Nephron (organoid): ENCODE data around the gene GPR3.

Experiments
- H3K27ac Mint-ChIP-seq, 3 experiments: 2 replicates each; pipeline ENCODE4 v1.8.0; 2020; ENCODE audit warnings: mixed read lengths in 3 of 3, mild to moderate bottlenecking in 2 of 3, moderate library complexity in 1 of 3
- H3K27me3 Mint-ChIP-seq: 2 replicates; pipeline ENCODE4 v1.8.0; 2021; ENCODE audit warnings: low read depth, mild to moderate bottlenecking, moderate library complexity, mixed read lengths
- H3K36me3 Mint-ChIP-seq: 2 replicates; pipeline ENCODE4 v1.8.0; 2020; ENCODE audit warnings: low read depth, mixed read lengths
- H3K4me1 Mint-ChIP-seq: 2 replicates; pipeline ENCODE4 v1.8.0; 2020; ENCODE audit warnings: mixed read lengths
- H3K4me3 Mint-ChIP-seq, 3 experiments: 2 replicates each; pipeline ENCODE4 v1.8.0; 2020; ENCODE audit warnings: mild to moderate bottlenecking in 3 of 3, mixed read lengths in 3 of 3, moderate library complexity in 2 of 3
- H3K9me3 Mint-ChIP-seq: 2 replicates; pipeline ENCODE4 v1.8.0; 2020; ENCODE audit warnings: mixed read lengths
- TF ChIP-seq, protein P1 (sequence below), 3 experiments: fragments of 200-600 bp; sonication (generic); IDR thresholded peaks; one replicate each; pipeline ENCODE4 v1.5.0; 2021; ENCODE audit warnings: antibody characterized with exemption in 3 of 3; ENCODE audit not compliant: unreplicated experiment in 3 of 3

Gene GPR3, protein sequence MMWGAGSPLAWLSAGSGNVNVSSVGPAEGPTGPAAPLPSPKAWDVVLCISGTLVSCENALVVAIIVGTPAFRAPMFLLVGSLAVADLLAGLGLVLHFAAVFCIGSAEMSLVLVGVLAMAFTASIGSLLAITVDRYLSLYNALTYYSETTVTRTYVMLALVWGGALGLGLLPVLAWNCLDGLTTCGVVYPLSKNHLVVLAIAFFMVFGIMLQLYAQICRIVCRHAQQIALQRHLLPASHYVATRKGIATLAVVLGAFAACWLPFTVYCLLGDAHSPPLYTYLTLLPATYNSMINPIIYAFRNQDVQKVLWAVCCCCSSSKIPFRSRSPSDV

GRCh38 chr1:27392096-27392777 is at the start of gene GPR3:
Gene GPR3, plus strand, starts transcription at chr1:27392622. Its CDS starts 1,177 bp downstream, at chr1:27393799.
- Mint-ChIP-seq H3K36me3 (no peaks in the 10 kb centered on the region), H3K4me3 (peak within 1 kb of the TSS; percentile 82 to 83 (median 82)), H3K27ac (peak within 1 kb of the TSS; percentile 8 to 70 (median 47)), H3K27me3 (peaks cover 13% of the 10 kb centered on the region), H3K4me1 (peaks cover 23% of the 10 kb centered on the region), H3K9me3 (no peaks in the 10 kb centered on the region)
- TF ChIP-seq, protein P1, sequence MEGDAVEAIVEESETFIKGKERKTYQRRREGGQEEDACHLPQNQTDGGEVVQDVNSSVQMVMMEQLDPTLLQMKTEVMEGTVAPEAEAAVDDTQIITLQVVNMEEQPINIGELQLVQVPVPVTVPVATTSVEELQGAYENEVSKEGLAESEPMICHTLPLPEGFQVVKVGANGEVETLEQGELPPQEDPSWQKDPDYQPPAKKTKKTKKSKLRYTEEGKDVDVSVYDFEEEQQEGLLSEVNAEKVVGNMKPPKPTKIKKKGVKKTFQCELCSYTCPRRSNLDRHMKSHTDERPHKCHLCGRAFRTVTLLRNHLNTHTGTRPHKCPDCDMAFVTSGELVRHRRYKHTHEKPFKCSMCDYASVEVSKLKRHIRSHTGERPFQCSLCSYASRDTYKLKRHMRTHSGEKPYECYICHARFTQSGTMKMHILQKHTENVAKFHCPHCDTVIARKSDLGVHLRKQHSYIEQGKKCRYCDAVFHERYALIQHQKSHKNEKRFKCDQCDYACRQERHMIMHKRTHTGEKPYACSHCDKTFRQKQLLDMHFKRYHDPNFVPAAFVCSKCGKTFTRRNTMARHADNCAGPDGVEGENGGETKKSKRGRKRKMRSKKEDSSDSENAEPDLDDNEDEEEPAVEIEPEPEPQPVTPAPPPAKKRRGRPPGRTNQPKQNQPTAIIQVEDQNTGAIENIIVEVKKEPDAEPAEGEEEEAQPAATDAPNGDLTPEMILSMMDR (IDR thresholded peaks at IDR 0.05; ENCODE audit: unreplicated experiment in 3 of 3): peak; percentile 31 to 61 (median 51)

- H3K4me1 Mint-ChIP-seq: peaks cover 30% of the 10 kb centered on the region
- TF ChIP-seq, protein P1 (IDR thresholded peaks at IDR 0.05; ENCODE audit: unreplicated experiment in 3 of 3): no peak
- H3K27me3 Mint-ChIP-seq: peaks cover 9% of the 10 kb centered on the region
- H3K9me3 Mint-ChIP-seq: no peaks in the 10 kb centered on the region
- no peaks in the 10 kb centered on the region for H3K36me3 Mint-ChIP-seq
- H3K27ac Mint-ChIP-seq: peak overlapping the region; percentile 32 to 90 (median 79)
- H3K4me3 Mint-ChIP-seq: peak overlapping the region; percentile 71 to 78 (median 78)
These were observed 49.4 kb upstream of the GPR3 start for GRCh38 chr1:27342778-27343638.

GRCh38 chr1:27343639-27344025 is 48.8 kb upstream of the GPR3 start:
- Mint-ChIP-seq H3K4me3 (peak overlapping the region; percentile 56 to 78 (median 78)), H3K36me3 (no peaks in the 10 kb centered on the region), H3K27ac (peak overlapping the region; percentile 31 to 90 (median 67)), H3K4me1 (peaks cover 30% of the 10 kb centered on the region), H3K9me3 (no peaks in the 10 kb centered on the region), H3K27me3 (peaks cover 13% of the 10 kb centered on the region)
- TF ChIP-seq, protein P1 (IDR thresholded peaks at IDR 0.05; ENCODE audit: unreplicated experiment in 3 of 3): no peak

DNA sequence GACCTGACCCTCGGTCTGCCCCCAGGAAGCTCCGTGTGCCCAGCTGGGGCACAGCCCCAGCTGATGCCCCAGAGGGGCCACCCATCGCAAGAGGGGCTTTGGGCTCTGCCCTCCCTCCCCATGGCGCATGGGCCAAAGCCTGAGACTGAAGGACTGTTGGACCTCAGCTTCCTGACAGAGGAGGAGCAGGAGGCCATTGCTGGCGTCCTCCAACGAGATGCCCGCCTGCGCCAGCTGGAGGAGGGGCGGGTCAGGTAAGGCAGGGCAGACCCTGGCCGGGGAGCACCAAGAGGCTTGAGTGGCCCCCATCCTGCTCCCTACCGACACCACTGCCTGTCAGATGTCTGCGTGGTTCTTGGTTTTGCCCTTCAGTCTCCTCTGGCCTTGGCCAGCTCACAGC is 47.1 kb upstream of the GPR3 start:
- peaks cover 15% of the 10 kb centered on the region for H3K27me3 Mint-ChIP-seq
- H3K9me3 Mint-ChIP-seq: no peaks in the 10 kb centered on the region
- H3K4me1 Mint-ChIP-seq: peaks cover 20% of the 10 kb centered on the region
- H3K36me3 Mint-ChIP-seq: no peaks in the 10 kb centered on the region
- H3K4me3 Mint-ChIP-seq: no peak overlapping the region
- H3K27ac Mint-ChIP-seq: no peak overlapping the region
- TF ChIP-seq, protein P1 (IDR thresholded peaks at IDR 0.05; ENCODE audit: unreplicated experiment in 3 of 3): no peak

- Mint-ChIP-seq H3K4me1 (peaks cover 18% of the 10 kb centered on the region), H3K4me3 (no peak overlapping the region), H3K36me3 (no peaks in the 10 kb centered on the region), H3K27me3 (peaks cover 24% of the 10 kb centered on the region), H3K9me3 (no peaks in the 10 kb centered on the region), H3K27ac (no peak overlapping the region)
- TF ChIP-seq, protein P1 (IDR thresholded peaks at IDR 0.05; ENCODE audit: unreplicated experiment in 3 of 3): no peak
These were observed 46.1 kb upstream of the GPR3 start for GRCh38 chr1:27346357-27346756.
